H9 (cell line): ENCODE results near the gene LHX1. TPM values are rescaled to one million over a fixed set of nuclear protein-coding genes. Genes with fewer than 3 reads are reported as not detected.
A peak's percentile ranks its signal among the peaks of the same experiment; 100 is the strongest.

ENCODE experiments used
- DNase-seq: peaks from one replicate; pipeline ENCODE4 v3.0.0-alpha.2; 2017
- H2AFZ ChIP-seq: one replicate; pipeline ENCODE4 v1.6.1; 2013; ENCODE audit warnings: mild to moderate bottlenecking, low read length, control low read depth, moderate library complexity
- H2AK5ac ChIP-seq: 2 replicates; pipeline ENCODE4 v1.6.1; 2013; ENCODE audit warnings: low read length, control low read depth, mixed read lengths; ENCODE audit not compliant: insufficient read length
- H2BK120ac ChIP-seq: one replicate; pipeline ENCODE4 v1.6.1; 2013; ENCODE audit warnings: low read depth, mild to moderate bottlenecking, low read length, control low read depth, inconsistent platforms; ENCODE audit not compliant: poor library complexity, severe bottlenecking
- H2BK12ac ChIP-seq: 2 replicates; pipeline ENCODE4 v1.6.1; 2013; ENCODE audit warnings: low read length, control low read depth, mixed read lengths, low read depth; ENCODE audit not compliant: insufficient read length
- H2BK15ac ChIP-seq: 2 replicates; pipeline ENCODE4 v1.6.1; 2013; ENCODE audit warnings: low read depth, low read length, control low read depth
- H2BK20ac ChIP-seq: one replicate; pipeline ENCODE4 v1.6.1; 2013; ENCODE audit warnings: low read depth, mild to moderate bottlenecking, low read length, control low read depth, inconsistent platforms; ENCODE audit not compliant: poor library complexity, severe bottlenecking
- H2BK5ac ChIP-seq: 2 replicates; pipeline ENCODE4 v1.6.1; 2013; ENCODE audit warnings: low read length, control low read depth, mixed read lengths; ENCODE audit not compliant: insufficient read length
- H3K14ac ChIP-seq: 2 replicates; pipeline ENCODE4 v1.6.1; 2013; ENCODE audit warnings: low read length, control low read depth; ENCODE audit not compliant: insufficient read depth
- H3K18ac ChIP-seq: 2 replicates; pipeline ENCODE4 v1.6.1; 2013; ENCODE audit warnings: low read depth, mild to moderate bottlenecking, mixed read lengths, low read length, control low read depth; ENCODE audit not compliant: insufficient read length
- H3K23ac ChIP-seq: 2 replicates; pipeline ENCODE4 v1.6.1; 2013; ENCODE audit warnings: low read length, control low read depth, mixed read lengths, low read depth; ENCODE audit not compliant: insufficient read length
- H3K23me2 ChIP-seq: 2 replicates; pipeline ENCODE4 v1.6.1; 2013; ENCODE audit warnings: low read depth, mild to moderate bottlenecking, mixed read lengths, low read length, control low read depth; ENCODE audit not compliant: insufficient read length, poor library complexity, severe bottlenecking
- H3K27ac ChIP-seq: 2 replicates; pipeline ENCODE4 v1.5.1; 2013; ENCODE audit warnings: low read length, control low read depth, mixed read lengths, low read depth; ENCODE audit not compliant: insufficient read length
- H3K27me3 ChIP-seq: 2 replicates; pipeline ENCODE4 v1.6.1; 2013; ENCODE audit warnings: low read length, control low read depth, inconsistent platforms; ENCODE audit not compliant: insufficient read depth
- H3K4ac ChIP-seq: 2 replicates; pipeline ENCODE4 v1.6.1; 2013; ENCODE audit warnings: low read depth, mild to moderate bottlenecking, control low read depth, inconsistent platforms, low read length, moderate library complexity
- H3K4me1 ChIP-seq: 2 replicates; pipeline ENCODE4 v1.6.1; 2013; ENCODE audit warnings: low read length, control low read depth, inconsistent platforms; ENCODE audit not compliant: insufficient read depth
- H3K4me2 ChIP-seq: 2 replicates; pipeline ENCODE4 v1.6.1; 2013; ENCODE audit warnings: low read length, control low read depth, mixed read lengths; ENCODE audit not compliant: insufficient read length, insufficient read depth
- H3K56ac ChIP-seq: 2 replicates; pipeline ENCODE4 v1.6.1; 2013; ENCODE audit warnings: low read depth, mild to moderate bottlenecking, mixed read lengths, low read length, control low read depth; ENCODE audit not compliant: insufficient read length
- H3K79me1 ChIP-seq: 2 replicates; pipeline ENCODE4 v1.6.1; 2013; ENCODE audit warnings: low read depth, mild to moderate bottlenecking, moderate library complexity, low read length, control low read depth, inconsistent platforms; ENCODE audit not compliant: insufficient read depth, poor library complexity, severe bottlenecking
- H3K79me2 ChIP-seq: 2 replicates; pipeline ENCODE4 v1.6.1; 2013; ENCODE audit warnings: low read length, control low read depth, inconsistent platforms; ENCODE audit not compliant: insufficient read depth
- H3K9ac ChIP-seq: 2 replicates; pipeline ENCODE4 v1.6.1; 2013; ENCODE audit warnings: low read length, control low read depth, mixed read lengths; ENCODE audit not compliant: insufficient read length; ENCODE audit errors: extremely low read depth
- H3K9me3 ChIP-seq: one replicate; pipeline ENCODE4 v1.6.1; 2013; ENCODE audit warnings: low read depth, low read length, inconsistent platforms; ENCODE audit not compliant: control insufficient read depth
- H3T11ph ChIP-seq: one replicate; pipeline ENCODE4 v1.6.1; 2013; ENCODE audit warnings: mild to moderate bottlenecking, low read length, control low read depth, inconsistent platforms
- H4K20me1 ChIP-seq: one replicate; pipeline ENCODE4 v1.6.1; 2013; ENCODE audit not compliant: control insufficient read depth, insufficient read length, insufficient read depth
- H4K5ac ChIP-seq: 2 replicates; pipeline ENCODE4 v1.6.1; 2013; ENCODE audit warnings: low read depth, mild to moderate bottlenecking, mixed read lengths, low read length, control low read depth; ENCODE audit not compliant: insufficient read length
- H4K8ac ChIP-seq: replicated peaks from 2 replicates; pipeline ENCODE4 v1.6.1; 2013; ENCODE audit warnings: low read length, control low read depth, mixed read lengths, low read depth; ENCODE audit not compliant: insufficient read length
- H4K91ac ChIP-seq: 2 replicates; pipeline ENCODE4 v1.6.1; 2013; ENCODE audit warnings: low read depth, mild to moderate bottlenecking, moderate library complexity, mixed read lengths, low read length, control low read depth; ENCODE audit not compliant: insufficient read length
- H3K27ac Mint-ChIP-seq, 3 experiments: 2 replicates in 2 of 3; 3 replicates in 1 of 3; pipeline ENCODE4 v1.8.0; 2020 to 2021; ENCODE audit warnings: mixed read lengths in 3 of 3, mild to moderate bottlenecking in 1 of 3, moderate library complexity in 1 of 3
- H3K27me3 Mint-ChIP-seq: 2 replicates; pipeline ENCODE4 v1.8.0; 2021; ENCODE audit warnings: low read depth, mild to moderate bottlenecking, moderate library complexity, mixed read lengths
- H3K36me3 Mint-ChIP-seq, 3 experiments: 2 replicates in 2 of 3; 3 replicates in 1 of 3; pipeline ENCODE4 v1.8.0; 2020 to 2021; ENCODE audit warnings: low read depth in 3 of 3, mixed read lengths in 3 of 3; ENCODE audit not compliant: insufficient read depth in 1 of 3
- H3K4me1 Mint-ChIP-seq, 2 experiments: 2 replicates each; pipeline ENCODE4 v1.8.0; 2020; ENCODE audit warnings: mixed read lengths in 2 of 2
- H3K4me3 Mint-ChIP-seq, 2 experiments: 2 replicates in 1 of 2; 3 replicates in 1 of 2; pipeline ENCODE4 v1.8.0; 2020 to 2021; ENCODE audit warnings: mild to moderate bottlenecking in 2 of 2, mixed read lengths in 2 of 2, moderate library complexity in 1 of 2
- H3K9me3 Mint-ChIP-seq, 2 experiments: 2 replicates in 1 of 2; 3 replicates in 1 of 2; pipeline ENCODE4 v1.8.0; 2020; ENCODE audit warnings: mild to moderate bottlenecking in 2 of 2, mixed read lengths in 2 of 2, moderate library complexity in 1 of 2
- CTCF ChIP-seq: fragments of 200-600 bp; sonication (generic); conservative IDR thresholded peaks from 3 replicates; pipeline ENCODE4 v1.8.0; 2021; ENCODE audit warnings: antibody characterized with exemption, mild to moderate bottlenecking
- WGBS: extraction: QIAGEN DNeasy Blood & Tissue Kit; methylation state at CpG from one replicate; pipeline ENCODE4 v1.1.7; 2013; ENCODE audit warnings: missing lambda C conversion rate, low lambda C conversion rate, mixed read lengths; ENCODE audit not compliant: insufficient read length; ENCODE audit errors: extremely low coverage; 5-methylcytosine and 5-hydroxymethylcytosine counted together
- total RNA-seq: library from RNA; stranded (reverse); gene quantifications from 2 replicates; pipeline ENCODE4 v1.2.1, GENCODE V29; 2021

LHX1 gene
- total RNA-seq, 1 experiment from 2014 or later = 0.22 TPM

- Histone ChIP-seq H3K18ac (no peak overlapping the region), H3T11ph (no peak overlapping the region), H3K23ac (no peak overlapping the region), H3K9ac (no peak overlapping the region), H3K4me2 (no peak overlapping the region), H2BK12ac (no peak overlapping the region), H3K27me3 (no peaks in the 10 kb centered on the region), H2AK5ac (no peak overlapping the region), H4K8ac (no peak overlapping the region), H3K79me1 (no peaks in the 10 kb centered on the region), H2BK5ac (no peak overlapping the region), H2BK20ac (no peak overlapping the region), H2BK15ac (no peak overlapping the region), H3K4ac (no peak overlapping the region), H3K79me2 (no peaks in the 10 kb centered on the region), H3K14ac (no peak overlapping the region), H2AFZ (no peak overlapping the region), H3K27ac (no peak overlapping the region), H2BK120ac (no peak overlapping the region), H4K20me1 (no peaks in the 10 kb centered on the region), H4K91ac (no peak overlapping the region), H3K23me2 (no peaks in the 10 kb centered on the region), H4K5ac (no peak overlapping the region), H3K9me3 (no peaks in the 10 kb centered on the region), H3K56ac (no peak overlapping the region), H3K4me1 (no peaks in the 10 kb centered on the region; the same call in 1 of the 2 replicates)
- Mint-ChIP-seq H3K36me3 (no peaks in the 10 kb centered on the region; a peak in 1 of 7 replicates), H3K27ac (peak overlapping the region in 1 of 3 experiments; percentile 35; a peak in 1 of 7 replicates), H3K4me1 (0 out of 4 replicates have a peak, but pooled peaks cover 0 to 2% of the 10 kb centered on the region in 2 experiments), H3K27me3 (peaks cover 10% of the 10 kb centered on the region), H3K9me3 (no peaks in the 10 kb centered on the region), H3K4me3 (no peak overlapping the region)
- WGBS = no CpG with 5 or more reads among the region's 3 CpGs
- no peak for TF ChIP-seq CTCF
- no peak for DNase-seq
These were observed 26.3 kb upstream of the LHX1 start for GRCh38 chr17:36911001-36911400.
